ENCODE data around the gene RPL38. TPM values are rescaled to one million over a fixed set of nuclear protein-coding genes. Genes with fewer than 3 reads are reported as not detected.

RPL38 gene
- total and polyA plus RNA-seq, 2 experiments from 2014 or later: 286 to 5,312 TPM

- H3K4me3 ChIP-seq: no peak overlapping the region
- H3K27ac Mint-ChIP-seq: no peak overlapping the region
- H3K4me1 Mint-ChIP-seq: peaks cover 18% of the 10 kb centered on the region
- H3K27me3 ChIP-seq (ENCODE audit: insufficient read depth): peaks cover 11% of the 10 kb centered on the region
- ATAC-seq: no peak
- peaks cover 13% of the 10 kb centered on the region for H3K27me3 Mint-ChIP-seq (ENCODE audit: insufficient read depth, low read depth, poor library complexity)
- no peaks in the 10 kb centered on the region for H3K9me2 ChIP-seq (ENCODE audit: insufficient read depth)
- H3K4me1 ChIP-seq (ENCODE audit: insufficient read depth): peaks cover 5% of the 10 kb centered on the region; the same call in 1 of the 2 replicates
- TF ChIP-seq POLR2AphosphoS5 (IDR thresholded peaks at IDR 0.05; ENCODE audit: low read depth) (no peak), JUNB (IDR thresholded peaks at IDR 0.05; ENCODE audit: unreplicated experiment) (no peak), STAT1 (IDR thresholded peaks at IDR 0.05; ENCODE audit: unreplicated experiment) (no peak), REST (IDR thresholded peaks at IDR 0.05; ENCODE audit: unreplicated experiment) (no peak), ZNF114 (CRISPR knock-in tag; IDR thresholded peaks at IDR 0.05) (no peak), CTCF (conservative IDR thresholded peaks at IDR 0.05; ENCODE audit: low read depth in 2 of 2) (no peak), NANOG (IDR thresholded peaks at IDR 0.05; ENCODE audit: borderline replicate concordance) (no peak), ZNF331 (CRISPR knock-in tag; IDR thresholded peaks at IDR 0.05; ENCODE audit: low read depth) (no peak), CREB1 (CRISPR knock-in tag; IDR thresholded peaks at IDR 0.05; ENCODE audit: low read depth) (no peak)
- no peaks in the 10 kb centered on the region for H3K36me3 Mint-ChIP-seq (ENCODE audit: low read depth)
- no peak overlapping the region for H3K4me2 ChIP-seq
- no peaks in the 10 kb centered on the region for H3F3A ChIP-seq (replicated peaks; ENCODE audit: low read depth)
- H3K4me3 Mint-ChIP-seq: no peak overlapping the region
- no peaks in the 10 kb centered on the region for H3K36me3 ChIP-seq (ENCODE audit: insufficient read depth)
- H2AFZ ChIP-seq: no peak overlapping the region
- H3K79me2 ChIP-seq (replicated peaks; ENCODE audit: insufficient read depth): no peaks in the 10 kb centered on the region
- H3K9me3 Mint-ChIP-seq: no peaks in the 10 kb centered on the region
- H3K27ac ChIP-seq (ENCODE audit: low read depth): no peak overlapping the region
- no peaks in the 10 kb centered on the region for H4K20me1 ChIP-seq (replicated peaks; ENCODE audit: insufficient read depth)
- no peak for DNase-seq (ENCODE audit: low spot score)
These were observed 5.7 kb upstream of the RPL38 start for GRCh38 chr17:74197801-74198200.

- DNase-seq (ENCODE audit: low spot score) (no peak), ATAC-seq (no peak)
- H3K9me2 ChIP-seq (ENCODE audit: insufficient read depth): no peaks in the 10 kb centered on the region
- Mint-ChIP-seq H3K4me1 (peaks cover 20% of the 10 kb centered on the region), H3K4me3 (no peak overlapping the region), H3K27ac (no peak overlapping the region), H3K36me3 (ENCODE audit: low read depth) (peaks cover 4% of the 10 kb centered on the region), H3K9me3 (peaks cover 3% of the 10 kb centered on the region; the same call in 1 of the 3 replicates), H3K27me3 (ENCODE audit: insufficient read depth, low read depth, poor library complexity) (peaks cover 20% of the 10 kb centered on the region)
- no peaks in the 10 kb centered on the region for H3F3A ChIP-seq (replicated peaks; ENCODE audit: low read depth)
- peaks cover 1% of the 10 kb centered on the region for H3K79me2 ChIP-seq (replicated peaks; ENCODE audit: insufficient read depth)
- no peak overlapping the region for H3K4me3 ChIP-seq
- H2AFZ ChIP-seq: no peak overlapping the region
- no peaks in the 10 kb centered on the region for H3K36me3 ChIP-seq (ENCODE audit: insufficient read depth)
- H3K4me2 ChIP-seq: no peak overlapping the region
- TF ChIP-seq ZNF331 (CRISPR knock-in tag; IDR thresholded peaks at IDR 0.05; ENCODE audit: low read depth) (no peak), NANOG (IDR thresholded peaks at IDR 0.05; ENCODE audit: borderline replicate concordance) (no peak), STAT1 (IDR thresholded peaks at IDR 0.05; ENCODE audit: unreplicated experiment) (no peak), ZNF114 (CRISPR knock-in tag; IDR thresholded peaks at IDR 0.05) (no peak)
- no peaks in the 10 kb centered on the region for H4K20me1 ChIP-seq (replicated peaks; ENCODE audit: insufficient read depth)
- no peak overlapping the region for H3K27ac ChIP-seq (ENCODE audit: low read depth)
- peaks cover 9% of the 10 kb centered on the region; the same call in 1 of the 2 replicates for H3K4me1 ChIP-seq (ENCODE audit: insufficient read depth)
- peaks cover 11% of the 10 kb centered on the region for H3K27me3 ChIP-seq (ENCODE audit: insufficient read depth)
These were observed 4.8 kb upstream of the RPL38 start for GRCh38 chr17:74198694-74199093.

Data from GM23338 (cell line).